MV-4-11 (cell line): ENCODE data around the gene ANO1.

ENCODE experiments used
- DNase-seq: peaks from one replicate; lab custom pipeline; 2025; lab: John Stamatoyannopoulos, UW

Gene ANO1

DNA sequence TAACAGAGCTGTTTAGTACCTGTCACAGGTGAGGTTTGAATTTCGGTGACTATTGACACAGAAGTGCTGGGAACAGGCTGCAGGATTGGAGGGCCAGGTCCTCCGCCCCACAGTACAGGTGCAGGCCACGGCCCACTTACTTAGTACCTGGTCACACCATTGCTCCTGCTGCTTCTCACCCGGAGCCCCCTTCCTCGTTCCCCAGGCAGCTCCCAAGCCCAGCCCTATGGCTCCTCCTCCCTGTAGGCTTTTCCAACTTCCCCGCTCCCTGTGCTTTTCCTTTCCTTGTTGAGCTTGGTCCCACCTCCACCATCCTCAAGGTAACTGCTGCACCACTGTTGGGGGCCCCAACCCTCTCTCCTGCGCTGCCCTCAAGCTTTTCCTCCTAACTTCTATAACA is 27.9 kb upstream of the ANO1 start:
- DNase-seq: no peak

GRCh38 chr11:70054004-70054403 is 24.1 kb upstream of the ANO1 start:
- DNase-seq: no peak

- DNase-seq: no peak
These were observed 22.7 kb upstream of the ANO1 start for GRCh38 chr11:70055444-70055843.

- no peak for DNase-seq
These were observed 21.0 kb upstream of the ANO1 start for GRCh38 chr11:70057080-70057479.

DNA sequence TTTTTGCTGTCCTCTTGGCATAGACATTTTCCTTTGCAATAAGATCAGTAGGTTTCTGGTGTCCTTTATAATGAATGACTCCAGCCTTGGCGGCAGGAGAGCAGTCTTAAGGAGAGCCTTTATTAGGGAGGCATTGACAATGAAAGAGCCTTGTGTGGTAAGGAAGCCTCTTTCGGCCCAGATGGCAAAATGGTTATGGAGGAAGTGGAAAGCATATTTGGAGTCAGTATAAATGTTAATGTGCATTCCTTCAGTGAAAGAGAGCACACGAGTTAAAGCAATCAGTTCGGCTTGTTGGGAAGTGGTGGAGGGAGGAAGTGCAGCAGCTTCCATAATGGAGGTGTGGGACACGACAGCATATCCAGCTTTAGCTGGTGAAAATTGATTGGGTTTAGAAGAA is 18.1 kb upstream of the ANO1 start:
- no peak for DNase-seq

- DNase-seq: no peak
These were observed 17.4 kb upstream of the ANO1 start for GRCh38 chr11:70060611-70061293.

DNA sequence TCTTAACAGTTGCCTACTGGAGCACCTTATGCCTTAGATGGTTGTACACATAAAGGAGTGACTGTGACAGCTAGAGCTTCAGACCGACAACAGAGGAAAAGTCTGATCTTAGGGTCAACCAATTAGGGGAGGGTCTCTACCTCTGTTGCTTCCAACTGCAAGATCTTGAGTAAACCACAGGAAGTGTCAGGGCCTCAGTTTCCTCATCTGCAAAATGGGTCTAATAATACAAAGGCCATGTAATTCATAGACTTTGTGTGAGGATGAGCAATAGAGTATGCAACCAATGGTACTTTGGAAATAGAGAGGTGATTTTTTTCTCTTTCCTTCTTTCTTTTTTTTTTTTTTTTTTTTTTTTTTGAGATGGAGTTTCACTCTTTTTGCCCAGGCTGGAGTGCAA is 16.4 kb upstream of the ANO1 start:
- DNase-seq: no peak

DNA sequence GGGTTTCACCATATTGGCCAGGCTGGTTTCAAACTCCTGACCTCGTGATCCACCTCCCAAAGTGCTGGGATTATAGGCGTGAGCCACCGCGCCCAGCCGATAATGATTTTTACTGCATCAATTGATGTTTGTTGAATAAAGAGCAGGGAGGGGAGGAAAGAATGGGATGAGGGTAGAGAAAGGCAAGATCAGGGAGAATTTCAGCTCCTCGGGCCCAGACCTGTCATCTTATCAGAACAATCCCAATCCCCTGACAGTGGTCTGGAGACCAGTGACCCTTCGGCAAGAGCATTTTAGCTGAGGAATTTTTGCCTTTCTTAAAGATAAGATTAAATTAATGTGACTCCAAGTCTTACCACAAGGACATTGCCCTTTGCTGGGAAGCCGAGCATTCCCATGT is 15.0 kb upstream of the ANO1 start:
- DNase-seq: no peak

GRCh38 chr11:70063555-70063954 is 14.6 kb upstream of the ANO1 start:
- DNase-seq: no peak

- DNase-seq: no peak
These were observed 13.9 kb upstream of the ANO1 start for GRCh38 chr11:70064008-70064725.

GRCh38 chr11:70064726-70065317 is 13.3 kb upstream of the ANO1 start:
- no peak for DNase-seq

DNA sequence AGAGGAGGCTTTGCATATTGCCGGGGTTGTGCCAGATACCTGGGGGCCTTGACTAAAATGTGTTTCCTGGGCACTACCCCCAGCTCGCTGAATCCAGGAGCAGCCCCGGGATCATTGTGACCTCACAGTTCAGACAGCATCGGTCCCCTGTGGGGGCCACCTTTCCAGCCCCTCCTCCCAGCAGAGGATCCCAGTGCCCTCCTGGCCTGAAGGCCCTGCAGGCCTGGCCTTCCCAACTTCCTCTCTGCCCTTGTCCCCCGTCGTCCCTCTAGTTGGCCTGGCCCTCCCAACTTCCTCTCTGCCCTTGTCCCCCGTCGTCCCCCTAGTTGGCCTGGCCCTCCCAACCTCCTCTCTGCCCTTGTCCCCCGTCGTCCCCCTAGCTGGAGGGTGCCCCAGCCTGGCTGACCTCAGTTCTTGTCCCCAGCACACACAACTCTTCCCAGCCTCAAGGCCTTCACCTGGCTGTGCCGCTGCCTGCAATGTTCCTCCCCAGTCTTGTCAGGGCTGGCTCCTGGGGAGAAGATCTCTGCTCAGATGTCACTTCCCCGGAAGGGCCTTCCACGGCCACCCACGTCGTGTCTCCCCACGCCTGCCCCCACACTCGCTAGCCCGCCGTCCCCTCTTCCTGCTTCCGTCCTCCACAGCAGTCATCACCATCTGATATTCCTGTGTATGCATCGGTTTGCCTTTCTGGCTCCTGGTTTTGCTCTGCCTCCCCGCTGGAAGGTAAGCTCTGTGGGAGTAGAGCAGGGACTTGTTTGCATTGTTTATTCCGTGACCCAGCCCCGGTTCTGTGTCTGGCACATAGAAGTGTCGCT is 12.6 kb upstream of the ANO1 start:
- no peak for DNase-seq

DNA sequence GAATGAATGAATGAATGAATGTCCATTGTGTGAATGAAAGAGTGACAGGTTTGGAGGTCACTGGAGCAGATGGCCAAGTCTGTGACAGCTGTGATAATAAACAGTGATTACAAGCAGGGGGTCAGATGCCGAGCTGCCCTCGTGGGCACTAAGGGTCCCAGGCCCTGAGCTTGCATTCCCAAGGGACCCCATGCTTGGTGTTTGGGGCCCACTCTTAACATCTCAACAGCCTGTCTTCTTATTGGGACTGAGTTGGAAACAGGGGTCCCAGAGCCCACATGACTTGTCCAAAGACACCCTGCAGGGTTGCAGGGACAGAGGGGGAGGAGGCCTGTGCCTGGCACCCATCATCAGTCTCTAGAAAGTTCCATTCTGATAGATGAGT is 12.0 kb upstream of the ANO1 start:
- no peak for DNase-seq

GRCh38 chr11:70066628-70067027 is 11.5 kb upstream of the ANO1 start:
- no peak for DNase-seq

DNA sequence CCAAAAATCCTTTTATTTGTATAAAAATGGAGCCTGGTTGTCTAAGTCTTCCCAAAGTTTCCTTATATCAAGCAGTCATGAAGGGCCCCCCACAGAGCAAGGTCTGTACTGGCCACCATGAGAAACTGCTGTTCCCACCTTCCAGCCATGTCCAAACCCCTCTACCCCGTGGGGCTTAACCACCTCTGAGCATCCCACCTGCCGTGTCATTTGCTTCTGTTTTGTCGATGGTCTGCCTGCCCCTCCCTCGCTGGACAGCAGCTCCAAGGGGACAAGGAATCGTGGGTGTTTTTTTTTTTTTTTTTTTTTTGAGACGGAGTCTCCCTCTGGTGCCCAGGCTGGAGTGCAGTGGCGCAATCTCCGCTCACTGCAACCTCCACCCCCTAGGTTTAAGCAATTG is 11.1 kb upstream of the ANO1 start:
- DNase-seq: no peak

DNA sequence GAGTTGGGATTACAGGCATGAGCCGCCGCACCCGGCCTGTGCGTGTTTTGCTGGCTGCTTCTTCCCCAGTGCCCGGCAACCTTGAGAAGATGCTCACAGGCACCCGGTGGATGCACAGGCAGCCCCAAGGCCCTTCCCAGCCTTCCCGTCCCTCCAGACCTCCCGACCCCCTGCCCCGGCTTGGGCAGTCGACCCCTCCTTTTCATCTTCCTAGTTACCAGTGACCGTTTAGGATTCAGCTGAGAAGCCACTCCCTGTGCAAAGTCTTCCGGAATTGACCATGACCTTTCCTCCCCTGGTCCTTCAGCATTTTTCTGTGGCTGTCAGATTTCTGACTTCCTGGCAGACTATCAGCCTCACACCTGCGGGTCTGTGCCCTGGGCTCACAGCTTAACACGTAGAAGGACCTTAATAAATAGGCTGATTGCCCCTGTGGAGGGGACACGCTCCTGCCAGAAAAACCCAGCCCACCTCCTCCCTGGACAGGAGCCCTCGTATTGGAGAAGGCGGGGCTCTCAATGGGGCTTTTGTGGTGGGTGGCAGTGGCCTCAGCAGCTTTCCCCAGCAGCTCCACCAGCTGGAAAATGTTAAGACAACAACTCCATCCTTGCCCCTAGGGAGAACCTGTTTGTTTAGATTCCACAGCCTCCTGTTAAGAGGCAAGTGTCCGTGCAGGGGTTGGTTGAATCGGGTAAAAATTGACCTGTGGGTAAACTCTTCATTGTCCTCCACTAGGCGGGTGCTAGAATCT is 10.4 kb upstream of the ANO1 start:
- DNase-seq: no peak

DNA sequence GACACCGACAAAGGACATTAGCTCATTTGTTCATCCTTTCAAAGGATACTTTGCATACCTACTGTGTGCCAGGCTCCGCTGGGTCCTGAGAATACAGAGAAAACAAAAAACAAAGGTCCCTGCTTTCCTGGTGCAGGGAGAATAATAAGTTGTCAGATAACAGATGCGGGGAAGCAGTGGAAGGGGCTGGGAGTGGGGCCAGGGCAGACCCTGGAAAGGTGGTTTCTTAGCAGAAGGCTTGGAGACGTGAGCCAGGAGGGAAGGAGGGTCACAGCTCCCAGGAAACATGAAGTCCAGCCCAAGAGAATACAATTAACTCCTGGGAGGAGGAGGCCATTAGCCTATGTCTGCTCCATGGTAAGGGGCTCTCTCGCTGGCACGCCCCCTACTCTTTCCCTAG is 9.8 kb upstream of the ANO1 start:
- DNase-seq: no peak

GRCh38 chr11:70068950-70069349 is 9.2 kb upstream of the ANO1 start:
- DNase-seq: no peak

DNA sequence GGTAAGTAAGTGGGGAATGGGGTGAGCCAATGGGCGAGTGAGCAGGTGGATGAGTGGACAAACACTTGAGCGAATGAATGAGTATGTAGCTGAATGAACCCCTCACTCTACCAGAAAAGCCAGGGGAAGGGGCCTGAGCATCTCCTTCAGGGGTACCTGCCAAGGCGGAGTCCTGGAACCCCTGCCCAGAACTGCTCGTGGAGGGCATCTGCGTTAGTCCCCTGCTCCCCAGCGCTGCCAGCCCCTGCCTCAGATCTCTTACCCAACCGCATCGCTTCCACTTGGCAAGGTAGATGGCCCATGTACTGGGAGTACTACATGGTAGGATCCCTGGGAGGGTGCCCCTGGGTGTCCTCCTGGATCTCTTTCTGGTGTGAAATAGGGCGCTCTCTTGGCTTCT is 7.4 kb upstream of the ANO1 start:
- DNase-seq: no peak

- no peak for DNase-seq
These were observed 6.1 kb upstream of the ANO1 start for GRCh38 chr11:70071996-70072395.

- no peak for DNase-seq
These were observed 5.7 kb upstream of the ANO1 start for GRCh38 chr11:70072461-70072860.
